Effector memory CD4-positive, alpha-beta T cell (primary cell): ENCODE data around the gene VSTM1.

Experiments used
- DNase-seq, 3 donors: peaks; one replicate each; pipeline ENCODE4 v3.0.0-alpha.2; 2020
- H3K27ac ChIP-seq: 2 replicates; pipeline ENCODE4 v1.7.0; 2013; ENCODE audit warnings: mild to moderate bottlenecking, low read length, moderate library complexity; ENCODE audit not compliant: insufficient read depth, poor library complexity, severe bottlenecking
- H3K27me3 ChIP-seq: replicated peaks from 2 replicates; pipeline ENCODE4 v1.7.0; 2013; ENCODE audit warnings: mild to moderate bottlenecking, low read length; ENCODE audit not compliant: insufficient read depth, control insufficient read depth, poor library complexity, severe bottlenecking
- H3K36me3 ChIP-seq: 2 replicates; pipeline ENCODE4 v1.7.0; 2013; ENCODE audit warnings: mild to moderate bottlenecking, low read length, moderate library complexity; ENCODE audit not compliant: control insufficient read depth, insufficient read depth
- H3K4me1 ChIP-seq: 2 replicates; pipeline ENCODE4 v1.7.0; 2013; ENCODE audit warnings: low read length, mild to moderate bottlenecking; ENCODE audit not compliant: control insufficient read depth, insufficient read depth, poor library complexity, severe bottlenecking
- H3K4me3 ChIP-seq: 2 replicates; pipeline ENCODE4 v1.7.0; 2013; ENCODE audit warnings: low read length, low read depth, mild to moderate bottlenecking; ENCODE audit not compliant: insufficient read depth, poor library complexity, severe bottlenecking
- H3K9me3 ChIP-seq: 2 replicates; pipeline ENCODE4 v1.7.0; 2013; ENCODE audit warnings: mild to moderate bottlenecking, low read length, moderate library complexity; ENCODE audit not compliant: control insufficient read depth

The VSTM1 gene

DNA sequence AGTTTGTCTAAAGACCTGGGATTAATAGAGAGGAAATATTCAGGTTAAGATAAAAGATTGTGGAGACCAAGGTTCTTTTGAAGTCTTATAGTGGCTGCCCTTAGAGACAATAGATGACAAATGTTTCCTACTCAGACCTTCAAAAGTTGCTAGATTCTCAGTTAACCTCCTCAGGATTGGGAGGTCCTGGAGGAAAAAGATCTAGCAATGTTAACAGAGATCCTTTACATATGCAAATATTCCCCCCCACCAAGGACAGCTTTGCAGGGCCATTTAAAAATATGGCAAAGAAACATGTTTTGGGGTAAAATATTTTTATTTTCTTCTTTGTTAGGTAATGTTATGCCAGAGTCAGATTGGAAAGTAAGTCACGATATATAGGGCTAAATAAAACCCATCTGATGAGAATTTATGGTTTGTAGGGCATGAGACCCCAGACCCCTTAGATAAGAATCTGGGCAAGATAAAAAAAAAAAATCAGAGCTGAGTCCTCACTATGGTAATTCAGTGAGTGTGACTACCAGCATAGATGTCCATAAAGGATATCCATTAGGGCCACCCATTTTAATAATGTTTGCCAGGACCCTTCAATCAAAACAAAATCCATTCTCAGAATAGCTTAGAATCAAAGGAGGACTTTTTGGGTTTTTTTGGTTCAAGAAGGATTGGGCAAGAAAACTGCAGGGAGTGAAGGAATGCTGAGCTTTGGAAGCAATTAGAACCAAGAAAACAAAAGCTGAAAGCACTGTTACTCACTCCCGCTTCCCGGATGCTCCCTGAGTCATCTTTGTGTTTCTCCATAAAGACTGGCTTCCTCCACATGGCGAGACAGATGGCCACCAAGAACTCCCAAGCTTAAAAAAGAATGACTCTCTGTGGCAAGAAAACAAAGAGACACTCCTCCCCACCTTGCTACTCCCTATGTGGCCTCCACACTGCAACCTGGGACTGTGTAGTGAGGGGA is 28.2 kb downstream of the VSTM1 start:
- Histone ChIP-seq H3K9me3 (no peaks in the 10 kb centered on the region), H3K4me1 (no peaks in the 10 kb centered on the region), H3K27ac (no peak overlapping the region), H3K36me3 (no peaks in the 10 kb centered on the region), H3K4me3 (no peak overlapping the region), H3K27me3 (no peaks in the 10 kb centered on the region)
- no peak for DNase-seq

GRCh38 chr19:54030895-54031586 is 32.7 kb downstream of the VSTM1 start:
- H3K9me3 ChIP-seq: no peaks in the 10 kb centered on the region
- no peaks in the 10 kb centered on the region for H3K36me3 ChIP-seq
- no peaks in the 10 kb centered on the region for H3K27me3 ChIP-seq
- H3K27ac ChIP-seq: no peak overlapping the region
- H3K4me1 ChIP-seq: no peaks in the 10 kb centered on the region
- DNase-seq: no peak
- H3K4me3 ChIP-seq: no peak overlapping the region

DNA sequence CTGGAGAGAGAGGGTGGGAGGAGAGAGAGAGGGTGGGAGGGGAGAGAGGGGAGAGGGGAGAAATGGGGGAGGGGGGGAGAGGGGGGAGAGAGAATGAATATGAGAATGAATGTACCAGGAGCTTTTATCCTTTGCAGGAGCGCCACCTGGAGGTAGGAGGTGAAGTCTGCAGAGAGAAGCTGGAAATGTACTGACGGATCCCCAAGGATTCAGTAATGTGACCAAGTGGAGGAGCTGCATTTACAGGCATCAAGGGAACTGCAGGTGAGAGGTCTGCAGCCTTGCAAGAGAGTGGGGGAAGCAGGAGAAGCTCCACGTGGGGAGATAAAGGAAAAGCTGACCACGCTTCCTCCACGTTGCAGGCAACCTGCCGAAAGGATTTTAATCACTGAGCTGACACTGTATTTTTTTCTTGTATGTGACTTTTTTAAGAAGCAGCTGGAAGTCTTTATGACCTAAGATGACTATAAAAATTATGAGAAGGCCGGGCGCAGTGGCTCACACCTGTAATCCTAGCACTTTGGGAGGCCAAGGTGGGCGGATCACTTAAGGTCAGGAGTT is 33.7 kb downstream of the VSTM1 start:
- Histone ChIP-seq H3K4me1 (no peaks in the 10 kb centered on the region), H3K36me3 (no peaks in the 10 kb centered on the region), H3K27me3 (no peaks in the 10 kb centered on the region), H3K9me3 (no peaks in the 10 kb centered on the region), H3K27ac (no peak overlapping the region), H3K4me3 (no peak overlapping the region)
- peak; percentile 15 to 37 (median 26) for DNase-seq

DNA sequence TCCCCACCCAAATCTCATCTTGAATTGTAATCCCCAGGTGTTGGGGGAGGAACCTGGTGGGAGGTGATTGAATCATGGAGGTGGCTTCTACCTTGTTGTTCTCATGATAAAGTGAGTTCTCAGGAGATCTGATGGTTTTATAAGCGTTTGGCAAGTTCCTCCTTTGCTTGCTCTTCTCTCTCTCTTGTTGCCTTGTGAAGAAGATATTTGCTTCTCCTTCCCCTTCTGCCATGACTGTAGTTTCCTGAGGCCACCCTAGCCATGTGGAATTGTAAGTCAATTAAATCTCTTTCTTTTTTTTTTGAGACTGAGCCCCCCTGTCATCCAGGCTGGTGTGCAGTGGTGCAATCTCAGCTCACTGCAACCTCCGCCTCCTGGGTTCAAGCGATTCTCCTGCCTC is 34.4 kb downstream of the VSTM1 start:
- H3K36me3 ChIP-seq: no peaks in the 10 kb centered on the region
- H3K9me3 ChIP-seq: no peaks in the 10 kb centered on the region
- H3K27me3 ChIP-seq: no peaks in the 10 kb centered on the region
- no peak for DNase-seq
- H3K4me1 ChIP-seq: no peaks in the 10 kb centered on the region
- H3K4me3 ChIP-seq: no peak overlapping the region
- H3K27ac ChIP-seq: no peak overlapping the region

- Histone ChIP-seq H3K36me3 (no peaks in the 10 kb centered on the region), H3K4me3 (no peak overlapping the region), H3K27me3 (no peaks in the 10 kb centered on the region), H3K27ac (no peak overlapping the region), H3K4me1 (no peaks in the 10 kb centered on the region), H3K9me3 (no peaks in the 10 kb centered on the region)
- DNase-seq: no peak
Measured at GRCh38 chr19:54026656-54027055, 37.0 kb downstream of the VSTM1 start.

- Histone ChIP-seq H3K4me3 (no peak overlapping the region), H3K9me3 (no peaks in the 10 kb centered on the region), H3K27ac (no peak overlapping the region), H3K4me1 (no peaks in the 10 kb centered on the region), H3K36me3 (no peaks in the 10 kb centered on the region), H3K27me3 (peaks cover 5% of the 10 kb centered on the region)
- DNase-seq: no peak
Measured at GRCh38 chr19:54024660-54025059, 39.0 kb downstream of the VSTM1 start.

DNA sequence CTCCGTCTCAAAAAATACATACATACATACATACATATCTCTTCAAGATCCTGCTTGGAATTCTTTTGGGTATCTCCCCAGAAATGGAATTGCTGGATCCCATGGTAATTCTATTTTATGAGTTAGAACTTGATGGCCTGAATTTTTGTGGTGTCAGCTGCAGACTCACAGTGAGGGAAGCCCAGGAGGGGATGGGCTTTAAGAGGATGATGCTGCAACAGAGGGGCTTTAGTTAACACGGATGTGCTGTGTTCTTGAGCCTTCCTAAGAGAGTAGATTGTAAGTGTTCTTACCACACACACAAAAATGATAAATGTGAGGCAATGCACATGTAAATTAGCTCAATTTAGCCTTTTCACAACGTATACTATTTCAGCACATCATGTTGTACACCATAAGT is 40.5 kb downstream of the VSTM1 start:
- H3K27me3 ChIP-seq: peaks cover 5% of the 10 kb centered on the region
- no peaks in the 10 kb centered on the region for H3K9me3 ChIP-seq
- no peaks in the 10 kb centered on the region for H3K36me3 ChIP-seq
- H3K4me1 ChIP-seq: no peaks in the 10 kb centered on the region
- DNase-seq: no peak
- H3K27ac ChIP-seq: no peak overlapping the region
- H3K4me3 ChIP-seq: no peak overlapping the region

DNA sequence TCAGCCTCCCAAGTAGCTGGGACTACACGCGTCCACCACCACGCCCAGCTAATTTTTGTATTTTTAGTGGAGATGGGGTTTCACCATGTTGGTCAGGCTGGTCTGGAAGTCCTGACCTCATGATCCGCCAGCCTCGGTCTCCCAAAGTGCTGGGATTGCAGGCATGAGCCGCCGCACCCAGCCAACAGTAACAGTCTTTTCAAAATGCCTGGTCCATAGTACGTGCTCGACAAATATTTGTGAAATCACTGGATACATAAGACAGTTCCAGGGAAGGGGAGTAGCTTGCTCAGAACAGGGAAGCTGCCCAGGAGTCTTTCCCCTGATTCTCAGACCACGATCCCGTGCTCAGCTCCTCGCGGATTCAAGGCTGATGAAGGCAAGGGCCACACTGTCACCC is 41.8 kb downstream of the VSTM1 start:
- no peak for DNase-seq
- no peaks in the 10 kb centered on the region for H3K4me1 ChIP-seq
- H3K4me3 ChIP-seq: no peak overlapping the region
- H3K36me3 ChIP-seq: no peaks in the 10 kb centered on the region
- H3K9me3 ChIP-seq: no peaks in the 10 kb centered on the region
- H3K27ac ChIP-seq: no peak overlapping the region
- peaks cover 5% of the 10 kb centered on the region for H3K27me3 ChIP-seq

DNA sequence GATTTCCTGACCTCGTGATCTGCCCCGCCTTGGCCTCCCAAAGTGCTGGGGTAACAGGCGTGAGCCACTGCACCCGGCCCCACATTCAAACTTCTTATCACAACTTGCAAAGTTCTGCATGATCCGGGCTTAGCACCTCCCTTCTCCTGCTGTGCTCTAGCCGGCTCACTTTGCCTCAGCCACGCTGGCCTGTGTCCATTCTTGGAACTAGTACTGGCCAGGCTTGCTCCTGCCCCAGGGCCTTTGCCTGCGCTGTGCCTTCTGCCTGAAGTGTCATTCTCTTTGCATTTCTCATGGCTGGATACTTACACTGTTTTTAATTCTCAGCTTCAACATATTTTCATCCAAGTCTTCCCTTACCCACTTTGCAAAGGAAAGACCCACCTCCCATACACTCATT is 42.3 kb downstream of the VSTM1 start:
- no peak for DNase-seq
- Histone ChIP-seq H3K27ac (no peak overlapping the region), H3K9me3 (no peaks in the 10 kb centered on the region), H3K27me3 (peaks cover 5% of the 10 kb centered on the region), H3K4me3 (no peak overlapping the region), H3K36me3 (no peaks in the 10 kb centered on the region), H3K4me1 (no peaks in the 10 kb centered on the region)

DNA sequence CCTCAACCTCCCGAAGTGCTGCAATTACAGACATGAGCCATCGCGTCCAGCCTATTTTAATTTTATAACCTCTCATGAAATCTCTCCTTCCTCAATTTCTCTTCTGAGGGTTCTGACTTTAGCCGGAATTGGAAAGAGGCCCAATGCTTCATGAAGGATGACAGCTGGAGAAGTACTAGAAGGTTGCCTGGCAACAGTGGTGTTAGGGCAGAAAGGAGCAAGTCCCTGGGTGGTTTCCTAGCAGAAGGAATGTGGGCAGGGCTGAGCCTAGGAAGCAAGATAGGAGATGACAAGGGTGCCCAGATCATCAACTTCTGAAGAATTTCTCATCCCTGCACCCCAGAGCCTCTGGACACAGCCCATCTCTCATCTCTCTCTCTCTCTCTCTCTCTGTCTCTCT is 46.4 kb downstream of the VSTM1 start:
- no peak overlapping the region for H3K4me3 ChIP-seq
- no peak for DNase-seq
- peaks cover 5% of the 10 kb centered on the region for H3K27me3 ChIP-seq
- H3K36me3 ChIP-seq: no peaks in the 10 kb centered on the region
- H3K27ac ChIP-seq: no peak overlapping the region
- H3K4me1 ChIP-seq: no peaks in the 10 kb centered on the region
- H3K9me3 ChIP-seq: no peaks in the 10 kb centered on the region
